T-helper 2 cell (primary cell): ENCODE results near the gene NKAIN2.
"Not testable (repeated sequence)": the region's sequence is repeated elsewhere in the genome, so short reads cannot be mapped to it uniquely, and the experiment has no call there.

Experiments
- DNase-seq, 5 experiments: peaks; one replicate each; pipeline versions ENCODE4 v3.0.0 to v3.0.0-alpha.2; 2012 to 2022

Gene NKAIN2

DNA sequence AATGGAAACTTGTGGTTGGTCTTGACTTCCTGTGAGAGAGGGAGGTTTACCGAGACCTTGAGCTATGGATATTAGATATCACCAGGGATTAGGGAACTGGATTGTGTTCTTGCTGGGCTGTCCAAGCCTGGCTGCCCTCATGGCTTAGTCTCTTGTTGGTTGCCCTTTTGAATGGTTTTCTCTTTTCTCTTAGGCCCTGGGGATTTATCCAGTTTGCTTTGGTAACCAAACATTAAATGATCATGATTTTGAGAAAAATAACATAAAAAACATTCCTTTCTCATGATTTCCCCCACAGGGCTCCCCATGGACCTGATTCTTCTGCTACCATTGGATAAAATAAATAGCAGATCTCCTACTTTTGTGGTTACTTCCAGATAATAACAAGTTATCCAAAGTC lies 852.2 kb downstream of the NKAIN2 start:
- DNase-seq, result no peak

DNA sequence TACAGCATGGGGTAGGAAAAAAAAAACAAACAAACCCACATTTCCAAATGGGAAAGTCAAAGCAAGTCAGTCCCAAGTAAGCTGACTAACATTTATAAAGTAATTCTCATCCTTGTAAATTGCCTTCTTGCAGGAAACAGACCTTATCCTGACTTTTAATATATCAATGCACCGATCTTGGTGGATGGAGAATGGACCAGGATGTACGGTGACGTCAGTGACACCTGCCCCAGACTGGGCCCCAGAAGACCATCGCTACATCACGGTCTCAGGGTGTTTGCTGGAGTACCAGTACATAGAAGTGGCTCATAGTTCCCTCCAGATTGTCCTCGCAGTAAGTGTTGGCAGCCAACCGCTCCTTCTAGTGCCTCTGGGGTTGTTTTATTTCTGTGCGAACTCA lies 854.4 kb downstream of the NKAIN2 start:
- no peak for DNase-seq

DNA sequence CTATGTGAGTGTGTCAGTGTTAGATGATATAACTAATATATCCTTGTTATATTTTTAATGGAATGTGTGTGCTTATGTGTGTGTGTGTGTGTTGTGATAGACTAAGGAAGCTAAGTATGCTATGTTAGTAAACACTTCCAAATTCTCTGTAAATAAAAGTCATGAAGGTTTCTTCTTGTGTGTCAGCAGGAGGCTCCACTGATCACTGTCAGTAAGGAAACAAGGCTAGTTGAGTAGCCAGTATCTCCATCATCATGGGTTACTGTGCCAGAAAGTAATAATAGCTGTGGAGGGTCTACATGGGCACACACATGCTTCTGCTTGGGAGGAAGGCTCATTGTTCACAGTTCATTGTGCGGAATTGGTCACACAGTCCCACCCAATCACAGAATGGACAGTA lies 855.8 kb downstream of the NKAIN2 start:
- no peak for DNase-seq

DNA sequence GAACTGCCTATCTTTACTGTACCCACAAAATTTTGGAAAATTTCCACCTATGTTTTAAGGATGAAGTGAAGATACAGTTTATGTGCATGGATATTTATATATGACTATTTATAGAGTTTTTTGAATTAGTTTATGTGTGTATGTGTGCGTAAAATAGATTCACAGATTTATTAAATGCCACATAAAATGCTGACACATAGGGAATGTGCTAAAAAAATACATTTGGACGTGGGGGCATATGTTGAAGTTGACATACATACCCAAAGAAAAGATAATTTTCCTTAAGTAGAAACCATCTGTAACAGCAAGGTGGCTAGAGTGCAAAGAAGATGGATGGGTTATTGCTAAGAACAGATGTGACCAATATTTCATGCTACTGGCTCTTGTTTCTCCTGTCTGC lies 856.5 kb downstream of the NKAIN2 start:
- no peak for DNase-seq

DNA sequence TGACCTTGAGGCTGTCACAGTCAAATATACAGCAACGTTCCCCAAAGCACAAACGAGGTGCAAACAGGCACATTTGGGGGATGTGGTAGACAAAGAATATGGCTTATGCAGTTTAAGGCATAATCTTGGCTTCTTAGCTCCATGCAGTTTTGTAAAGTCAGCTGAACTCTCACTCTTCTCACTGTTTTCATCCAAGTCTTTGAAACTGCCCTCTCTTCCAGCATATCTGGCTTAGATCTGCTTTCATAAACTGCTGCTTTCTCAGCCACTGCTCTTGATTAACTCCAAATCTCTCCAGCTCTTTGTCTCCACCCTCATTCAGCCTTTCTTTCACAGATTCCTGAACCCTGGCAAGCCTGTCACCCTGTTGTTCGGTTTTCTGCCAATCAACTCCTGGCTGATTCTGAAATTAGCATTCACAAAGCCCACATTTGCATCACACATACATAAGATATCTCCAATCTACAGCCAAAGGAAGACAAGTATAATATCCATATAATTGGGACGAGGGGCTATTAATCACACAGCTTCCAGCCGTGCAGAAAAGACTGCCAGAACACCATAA lies 857.5 kb downstream of the NKAIN2 start:
- no peak for DNase-seq

DNA sequence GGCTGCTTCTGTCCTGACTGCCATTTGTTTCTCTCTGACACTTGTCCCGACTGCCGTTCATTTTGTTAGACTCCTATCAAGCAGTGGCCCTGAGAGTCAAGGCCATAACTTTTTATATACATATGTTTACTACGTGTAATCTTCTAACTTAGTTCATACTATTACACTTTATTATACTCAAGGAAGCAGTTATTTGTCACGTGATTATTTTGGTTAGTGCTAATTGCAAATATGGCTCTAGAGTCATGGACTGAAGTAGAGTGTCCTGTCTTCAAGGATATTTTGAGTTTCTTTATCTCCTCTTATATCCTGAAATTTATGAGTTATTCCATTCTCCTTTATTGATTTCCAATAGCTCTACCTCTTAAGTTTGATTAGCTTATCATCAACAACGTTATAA lies 864.4 kb downstream of the NKAIN2 start:
- DNase-seq, result no peak

DNA sequence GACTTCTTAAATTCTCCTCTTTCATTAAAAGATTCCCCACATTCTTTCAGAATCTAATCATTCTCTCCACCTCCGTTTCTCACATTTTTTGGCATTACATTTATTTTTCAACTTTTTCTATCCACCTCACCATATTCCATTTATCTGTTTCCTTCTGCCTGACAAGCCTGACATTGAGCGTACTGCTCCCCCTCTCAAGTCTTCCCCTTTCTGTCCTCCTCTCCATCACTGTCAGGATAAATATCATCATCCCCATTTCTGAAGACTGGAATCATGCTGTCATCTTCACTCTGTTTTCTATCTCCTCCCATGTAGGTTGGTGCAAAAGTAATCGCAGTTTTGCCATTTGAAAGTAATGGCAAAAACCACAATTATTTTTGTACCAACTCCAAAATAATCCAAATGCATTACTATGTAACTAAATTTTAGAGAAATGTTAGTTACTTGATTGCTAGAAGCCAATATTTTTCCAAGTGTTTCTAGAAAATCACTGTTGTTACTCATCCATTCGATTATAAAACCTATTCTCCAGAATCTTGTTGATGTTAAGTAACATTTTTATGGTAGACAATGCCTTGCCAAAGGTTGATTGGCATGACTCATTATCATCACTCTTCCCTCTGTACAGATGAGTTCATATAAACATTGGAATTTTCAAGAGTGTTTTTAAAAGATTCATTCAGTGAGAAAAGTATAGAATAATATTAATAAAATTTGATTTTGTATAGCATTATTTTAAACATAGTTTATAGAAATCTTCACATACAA lies 866.2 kb downstream of the NKAIN2 start:
- no peak for DNase-seq

DNA sequence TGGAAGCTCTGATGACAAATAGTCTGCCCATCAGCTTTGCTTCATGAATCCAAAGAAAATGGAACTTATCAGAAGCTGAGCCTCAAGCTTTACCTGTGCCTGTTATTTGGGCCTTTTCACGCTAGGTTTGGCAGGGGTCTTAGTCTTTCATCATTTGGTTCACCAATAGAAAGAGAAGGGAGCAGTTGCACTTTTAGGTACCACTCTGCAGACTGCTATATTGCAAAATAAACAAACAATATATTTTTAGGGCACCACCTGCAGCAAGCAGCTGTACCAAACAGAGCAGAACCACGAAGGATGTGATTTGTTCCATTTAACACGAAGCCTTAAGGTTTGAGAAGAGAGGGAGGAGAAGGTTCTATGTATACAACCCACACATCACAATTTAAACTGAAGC lies 867.1 kb downstream of the NKAIN2 start:
- no peak for DNase-seq

DNA sequence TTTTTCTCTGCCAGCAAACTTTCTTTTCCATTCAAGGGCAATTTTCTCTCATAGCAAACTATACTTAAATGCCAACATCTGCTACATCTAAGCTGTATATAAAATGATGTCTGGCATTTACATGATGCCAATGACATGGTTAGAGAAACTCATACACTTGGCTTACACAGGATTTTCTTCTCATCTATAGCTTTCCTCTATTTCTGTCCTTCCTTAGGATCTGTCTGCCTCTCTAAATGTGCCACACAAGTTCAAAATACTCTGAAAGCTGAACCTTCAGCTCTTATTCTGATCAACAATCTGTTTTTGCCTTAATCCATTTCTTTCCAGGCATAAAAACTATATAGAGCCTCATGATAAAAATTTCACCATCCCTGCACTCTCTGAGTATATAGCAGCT lies 867.7 kb downstream of the NKAIN2 start:
- no peak for DNase-seq

DNA sequence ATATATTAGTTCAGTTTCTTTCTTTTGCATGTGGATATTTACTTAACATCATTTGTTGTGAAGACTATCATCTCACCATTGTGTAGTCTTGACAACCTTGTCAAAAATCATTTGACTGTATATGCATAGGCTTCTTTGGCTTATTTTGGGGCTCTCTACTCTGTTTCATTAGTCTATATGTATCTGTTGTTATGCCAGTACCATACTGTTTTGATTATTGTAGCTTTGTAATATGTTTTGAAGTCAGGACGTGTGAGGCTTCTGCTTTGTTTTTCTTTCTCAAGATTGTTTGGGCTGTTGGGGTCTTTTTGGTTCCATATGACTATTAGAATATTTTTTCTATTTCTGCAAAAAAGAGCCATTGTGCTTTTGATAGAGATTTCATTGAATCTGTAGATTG lies 870.4 kb downstream of the NKAIN2 start:
- no peak for DNase-seq

DNA sequence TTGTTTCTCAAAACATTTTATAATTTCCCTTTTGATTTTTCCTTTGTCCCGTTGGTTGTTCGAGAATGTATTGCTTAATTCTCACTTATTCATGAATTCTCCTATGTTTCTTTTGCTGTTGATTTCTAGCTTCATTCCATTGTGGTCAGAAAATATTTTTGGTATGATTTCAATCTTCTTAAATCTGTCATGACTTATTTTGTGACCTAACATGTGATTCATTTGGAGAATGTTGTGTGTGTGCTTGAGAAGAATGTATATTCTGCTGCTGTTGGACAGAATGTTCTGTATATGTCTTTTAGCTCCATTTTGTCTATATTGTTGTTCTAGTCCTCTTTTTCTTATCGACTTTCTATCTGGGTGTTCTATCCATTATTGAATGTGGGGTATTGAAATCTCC lies 872.4 kb downstream of the NKAIN2 start:
- no peak for DNase-seq

DNA sequence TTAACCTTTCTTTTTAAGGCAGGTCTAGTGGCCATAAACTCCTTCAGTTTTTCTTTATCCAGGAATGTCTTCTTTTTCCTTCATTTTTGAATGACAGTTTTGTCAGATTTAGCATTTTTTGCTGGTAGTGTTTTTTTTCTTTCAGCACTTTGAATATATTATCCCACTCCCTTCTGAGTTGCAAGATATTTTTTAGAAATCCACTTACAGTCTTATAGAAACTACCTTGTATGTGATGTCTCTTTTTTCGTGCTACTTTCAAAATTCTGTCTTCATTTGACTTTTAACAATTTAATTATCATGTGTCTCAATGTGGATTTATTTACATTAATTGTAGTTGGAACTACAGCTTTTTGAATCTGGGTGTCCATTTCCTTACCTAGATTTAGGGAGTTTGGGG lies 874.2 kb downstream of the NKAIN2 start:
- DNase-seq, result no peak

DNA sequence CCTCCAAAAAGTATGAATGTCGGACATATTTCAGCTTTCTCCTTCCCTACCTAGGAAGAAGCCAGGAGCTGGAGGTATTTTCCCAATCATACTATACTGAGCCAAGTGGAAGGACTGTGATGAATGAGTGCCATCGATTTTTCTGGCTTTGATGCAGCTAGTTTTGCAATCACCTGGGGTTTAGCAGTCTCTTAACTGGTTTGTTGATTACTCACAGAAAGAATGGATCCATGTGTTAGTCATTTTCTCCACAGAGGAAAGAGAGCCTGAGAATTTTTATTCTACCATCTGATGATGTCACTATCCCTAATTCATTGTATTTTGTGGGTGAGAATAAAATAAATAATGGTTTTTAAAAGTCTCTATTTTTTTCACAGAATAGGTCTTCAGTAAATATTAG lies 875.7 kb downstream of the NKAIN2 start:
- no peak for DNase-seq

DNA sequence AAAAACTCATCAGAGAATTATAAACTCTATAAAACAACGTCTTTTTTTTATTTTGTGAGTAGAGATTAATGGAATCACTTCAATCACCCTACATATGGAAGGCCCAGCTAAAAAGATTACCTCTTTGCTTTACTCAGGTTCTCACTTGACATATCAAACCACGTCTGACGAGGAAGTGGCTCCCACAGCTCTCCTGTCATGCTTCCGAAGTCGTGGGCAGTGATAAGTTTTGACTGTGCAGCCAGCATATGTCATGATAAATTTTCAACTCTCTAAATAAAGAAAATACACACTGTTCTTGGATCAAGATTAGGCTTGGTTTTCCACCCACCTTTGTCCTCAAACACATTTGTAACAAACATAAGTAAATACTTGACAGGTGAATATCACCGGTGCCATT lies 879.1 kb downstream of the NKAIN2 start:
- no peak for DNase-seq

DNA sequence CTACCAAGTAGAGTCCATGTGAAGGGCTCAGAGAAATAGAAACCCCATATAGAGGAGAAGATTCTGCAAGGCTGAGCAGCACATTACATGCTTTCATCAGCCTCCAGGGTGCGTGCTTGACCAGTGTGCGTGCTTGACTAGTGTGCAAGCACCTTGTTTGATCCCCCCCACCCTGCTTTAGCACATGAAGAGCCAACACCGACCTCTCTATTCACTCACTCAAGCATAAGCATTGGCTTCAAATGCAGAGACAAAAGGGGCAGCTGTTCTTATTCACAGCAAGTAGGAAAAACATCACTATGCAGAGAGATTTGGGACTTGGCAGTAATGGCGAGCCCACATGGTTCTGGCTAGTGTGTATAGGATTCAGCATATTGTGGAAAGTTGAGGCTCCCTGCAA lies 879.8 kb downstream of the NKAIN2 start:
- no peak for DNase-seq

DNA sequence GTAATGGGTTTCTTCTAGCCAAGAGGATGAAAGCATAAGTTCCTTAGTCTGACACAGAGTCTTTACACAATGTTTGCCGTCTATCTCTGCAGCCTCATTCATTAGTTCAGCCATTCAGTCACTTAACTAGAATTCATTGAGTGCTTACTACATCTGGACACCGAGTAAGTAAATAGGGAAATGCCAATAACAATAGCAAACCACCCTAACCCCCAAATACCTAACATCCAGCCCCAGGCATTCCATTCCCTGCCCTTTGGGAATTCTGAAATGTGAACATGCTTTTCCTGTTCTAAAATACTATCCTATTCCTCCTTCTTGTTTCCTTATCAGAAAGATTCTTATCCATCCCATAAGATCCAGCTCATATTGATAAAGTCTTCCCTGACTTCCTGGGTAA lies 881.0 kb downstream of the NKAIN2 start:
- no peak for DNase-seq

DNA sequence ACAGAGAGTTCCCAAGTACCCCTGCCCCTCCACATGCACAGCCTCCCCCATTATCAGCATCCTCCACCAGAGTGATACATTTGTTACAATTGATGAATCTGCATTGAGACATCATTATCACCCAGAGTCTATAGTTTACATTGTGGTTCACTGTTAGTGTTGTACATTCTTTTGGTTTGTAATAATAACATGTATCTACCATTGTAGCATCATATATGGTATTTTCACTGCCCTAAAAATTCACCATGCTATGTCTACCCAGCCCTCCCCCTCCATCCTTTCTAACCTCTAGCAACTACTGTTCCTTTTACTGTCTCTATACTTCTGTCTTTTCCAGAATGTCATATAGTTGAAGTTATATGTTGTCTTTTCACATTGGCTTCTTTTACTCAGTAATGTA lies 884.7 kb downstream of the NKAIN2 start:
- DNase-seq, result no peak

DNA sequence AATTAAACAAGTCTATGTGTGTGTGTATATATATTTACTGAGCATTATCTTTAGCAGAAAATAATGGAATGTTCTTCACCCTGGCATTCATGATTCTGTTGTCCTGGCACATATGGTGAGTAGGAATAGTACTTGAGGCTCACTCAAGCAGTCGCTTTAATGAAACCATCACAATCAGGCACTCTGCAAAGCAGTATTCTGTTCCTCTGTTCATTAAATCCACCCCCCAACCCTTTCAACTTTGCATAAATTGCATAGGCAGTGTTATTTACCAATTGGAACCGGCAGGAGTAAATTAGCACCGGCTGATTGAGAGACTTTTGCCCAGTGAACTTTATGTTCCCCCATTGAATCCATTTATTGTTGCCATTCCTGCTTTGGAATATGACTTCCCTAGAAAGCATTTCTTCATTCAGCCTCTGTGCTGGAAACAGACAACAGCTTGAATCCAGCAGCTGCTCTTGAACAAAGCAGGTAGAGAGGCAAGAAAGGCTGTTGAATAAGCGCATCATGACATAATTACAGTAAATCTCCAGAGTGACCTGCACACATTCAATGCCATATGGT lies 890.6 kb downstream of the NKAIN2 start:
- DNase-seq, result no peak

DNA sequence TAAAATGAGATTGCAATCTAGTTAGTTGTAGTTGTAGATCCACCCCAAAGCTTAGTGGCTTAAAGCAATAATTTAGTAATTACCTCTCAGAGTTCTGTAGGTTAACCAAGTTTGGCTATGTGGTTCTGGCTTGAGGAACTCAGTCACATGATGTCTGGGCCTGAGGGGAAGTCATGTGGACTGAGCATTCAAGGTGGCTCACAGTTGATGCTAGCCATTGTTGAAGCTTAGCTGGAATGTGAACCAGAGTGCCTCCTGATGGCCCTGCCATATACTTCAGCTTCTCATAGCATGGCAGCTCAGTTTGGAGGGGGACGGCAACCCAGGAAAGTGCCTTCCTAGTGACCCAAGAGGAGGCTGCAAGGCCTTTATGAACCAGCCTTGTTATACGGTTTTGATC lies 895.4 kb downstream of the NKAIN2 start:
- no peak for DNase-seq

DNA sequence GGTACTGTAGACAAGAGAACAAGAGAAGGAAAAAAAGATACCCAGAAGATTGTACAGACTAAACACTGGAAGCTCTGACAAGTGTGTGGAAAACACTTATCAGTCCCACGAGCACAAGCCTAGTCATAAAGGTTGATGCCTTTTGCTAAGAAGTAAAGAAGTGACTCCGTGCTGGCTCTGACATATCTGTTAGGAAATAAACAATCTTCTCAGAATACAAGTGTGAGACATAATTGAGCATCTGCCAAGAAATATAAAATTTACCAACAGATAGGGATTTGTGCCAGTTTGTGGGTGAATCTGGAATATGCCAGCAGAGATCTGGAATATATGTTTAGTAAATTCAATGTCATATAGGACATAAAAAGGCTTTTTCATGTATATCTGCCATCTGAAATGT lies 899.9 kb downstream of the NKAIN2 start:
- no peak for DNase-seq

DNA sequence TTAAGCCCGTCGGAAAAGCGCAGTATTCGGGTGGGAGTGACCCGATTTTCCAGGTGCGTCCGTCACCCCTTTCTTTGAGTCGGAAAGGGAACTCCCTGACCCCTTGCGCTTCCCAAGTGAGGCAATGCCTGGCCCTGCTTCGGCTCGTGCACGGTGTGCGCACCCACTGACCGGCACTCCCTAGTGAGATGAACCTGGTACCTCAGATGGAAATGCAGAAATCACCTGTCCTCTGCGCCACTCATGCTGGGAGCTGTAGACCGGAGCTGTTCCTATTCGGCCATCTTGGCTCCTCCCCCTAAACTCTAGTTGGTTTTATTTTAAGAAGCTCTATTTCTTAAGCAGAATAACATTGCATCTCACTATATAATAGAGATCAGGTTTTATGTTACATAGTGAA lies 908.9 kb downstream of the NKAIN2 start:
- DNase-seq, result not testable (repeated sequence)

DNA sequence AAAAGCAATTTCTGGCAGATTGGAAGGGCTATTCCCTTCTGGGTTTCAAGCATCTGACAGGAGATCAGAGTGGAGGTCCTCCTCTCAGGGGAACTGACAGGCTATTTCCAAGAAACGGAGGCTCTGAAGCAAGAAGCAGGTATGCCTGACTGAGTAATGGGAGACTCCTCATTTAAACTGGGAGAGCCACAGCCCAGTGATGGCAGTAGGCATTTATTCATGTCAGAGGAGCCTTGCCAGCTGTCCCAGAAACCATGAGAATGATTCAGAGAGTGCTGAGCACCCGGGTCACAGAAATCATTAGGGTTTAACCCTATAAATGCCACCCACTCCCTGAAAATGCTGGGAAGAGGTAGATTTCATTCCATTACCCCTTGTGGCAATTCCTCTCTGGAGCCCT lies 911.1 kb downstream of the NKAIN2 start:
- no peak for DNase-seq

DNA sequence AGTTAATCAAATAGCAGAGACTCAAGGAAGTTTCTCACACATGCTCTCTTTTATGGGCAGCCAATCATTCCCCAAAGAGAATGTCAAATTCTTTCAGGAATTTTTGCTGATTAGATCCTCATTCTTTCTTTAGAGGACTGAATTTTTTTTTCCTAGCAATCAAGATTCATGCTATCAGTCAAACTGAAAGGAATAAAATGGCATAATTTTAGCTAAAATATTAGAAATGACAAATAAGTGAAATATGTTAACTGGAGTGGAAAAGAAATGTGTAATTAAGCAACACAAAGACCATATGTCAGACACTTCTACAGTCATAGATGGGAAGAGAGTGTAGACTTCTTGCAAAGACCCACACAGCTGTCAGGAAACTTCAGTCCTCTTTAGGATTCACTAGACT lies 916.2 kb downstream of the NKAIN2 start:
- DNase-seq, result no peak

DNA sequence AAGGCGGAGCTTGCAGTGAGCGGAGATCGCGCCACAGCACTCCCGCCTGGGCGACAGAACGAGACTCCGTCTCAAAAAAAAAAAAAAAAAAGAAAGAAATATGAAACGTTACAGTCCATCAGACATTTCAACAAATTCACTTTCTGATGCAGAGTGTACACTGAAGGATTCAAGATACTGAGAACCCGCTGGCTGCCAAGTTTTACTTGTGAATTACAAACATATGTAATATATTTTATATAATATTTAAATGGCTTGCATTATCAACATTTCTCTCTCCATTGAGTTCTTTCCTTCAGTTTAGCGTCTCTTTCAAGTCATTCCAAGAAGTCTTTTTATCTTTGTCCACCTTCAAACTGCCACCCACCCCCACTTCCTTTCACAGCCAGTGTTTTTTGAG lies 917.7 kb downstream of the NKAIN2 start:
- DNase-seq, result no peak
